NCI-H1694 (cell line): ENCODE results near the gene KRT16.
"Not testable (repeated sequence)": the region's sequence is repeated elsewhere in the genome, so short reads cannot be mapped to it uniquely, and the experiment has no call there.

Experiments used
- DNase-seq: peaks from one replicate; lab custom pipeline; 2025; lab: John Stamatoyannopoulos, UW

Gene KRT16

DNA sequence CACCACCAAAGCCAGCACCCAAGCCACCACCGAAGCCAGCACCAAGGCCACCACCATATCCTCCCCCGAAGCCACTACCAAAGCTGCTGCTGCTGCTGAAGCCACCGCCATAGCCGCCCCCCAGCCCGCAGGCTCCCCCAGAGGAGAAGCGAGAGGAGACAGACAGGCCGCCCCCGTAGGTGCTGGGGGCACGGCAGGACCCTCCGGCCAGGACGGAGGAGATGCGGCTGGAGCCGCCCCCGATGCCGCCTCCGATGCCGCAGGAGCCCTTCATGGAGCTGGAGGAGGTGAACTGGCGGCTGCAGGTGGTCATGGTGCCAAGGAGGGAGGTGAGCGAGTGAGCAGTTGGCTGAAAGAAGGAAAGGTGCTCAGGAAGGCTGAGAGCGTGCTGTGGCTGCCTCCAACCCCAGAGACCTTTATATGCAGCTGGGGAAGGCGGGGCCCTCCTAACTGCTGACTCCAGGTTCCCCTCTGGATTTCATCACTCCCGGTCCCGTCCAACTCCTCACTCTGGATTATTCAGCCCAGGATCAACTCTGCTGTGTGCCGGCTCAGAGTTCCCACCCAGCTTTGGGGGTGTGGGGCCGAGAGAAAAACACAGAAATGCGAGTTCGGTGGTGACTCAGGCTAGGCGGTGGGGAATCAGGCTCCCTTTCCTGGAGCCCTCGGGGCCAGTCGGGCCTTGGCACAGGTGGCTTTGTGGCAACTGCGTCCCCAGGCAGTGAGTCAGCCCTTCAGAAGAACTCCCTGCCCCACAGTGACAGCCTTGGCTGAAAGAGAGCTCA lies at the start of gene KRT16:
KRT16 (minus strand) TSS at position 392 of the 785 bp plus-strand sequence; CDS start at position 313, 79 bp downstream.
- DNase-seq: not testable (repeated sequence)

DNA sequence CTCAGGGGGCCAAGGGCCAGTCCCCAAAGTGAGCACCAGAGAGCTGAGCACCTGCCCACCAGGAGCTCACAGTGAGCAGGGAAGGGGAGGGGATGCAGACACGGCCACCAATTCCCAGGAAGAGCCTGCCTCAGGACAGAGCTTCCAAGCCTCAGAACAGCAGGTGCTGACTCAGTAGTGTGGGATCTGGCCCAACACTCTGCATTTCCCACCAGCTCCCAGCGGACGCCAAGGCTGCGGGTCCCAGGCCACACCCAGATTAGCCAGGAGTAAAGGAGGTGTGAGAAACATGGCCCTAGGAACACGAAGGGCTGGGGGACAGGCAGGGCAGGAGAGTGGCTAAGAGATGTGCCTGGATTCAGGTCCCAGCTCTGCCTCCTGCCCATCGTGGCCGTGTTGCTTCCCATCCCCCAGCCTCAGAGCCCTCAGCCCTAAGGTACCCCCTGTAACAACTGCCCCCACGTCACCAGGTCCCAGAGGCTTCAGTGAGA lies 47.7 kb upstream of the KRT16 start:
- DNase-seq: no peak

DNA sequence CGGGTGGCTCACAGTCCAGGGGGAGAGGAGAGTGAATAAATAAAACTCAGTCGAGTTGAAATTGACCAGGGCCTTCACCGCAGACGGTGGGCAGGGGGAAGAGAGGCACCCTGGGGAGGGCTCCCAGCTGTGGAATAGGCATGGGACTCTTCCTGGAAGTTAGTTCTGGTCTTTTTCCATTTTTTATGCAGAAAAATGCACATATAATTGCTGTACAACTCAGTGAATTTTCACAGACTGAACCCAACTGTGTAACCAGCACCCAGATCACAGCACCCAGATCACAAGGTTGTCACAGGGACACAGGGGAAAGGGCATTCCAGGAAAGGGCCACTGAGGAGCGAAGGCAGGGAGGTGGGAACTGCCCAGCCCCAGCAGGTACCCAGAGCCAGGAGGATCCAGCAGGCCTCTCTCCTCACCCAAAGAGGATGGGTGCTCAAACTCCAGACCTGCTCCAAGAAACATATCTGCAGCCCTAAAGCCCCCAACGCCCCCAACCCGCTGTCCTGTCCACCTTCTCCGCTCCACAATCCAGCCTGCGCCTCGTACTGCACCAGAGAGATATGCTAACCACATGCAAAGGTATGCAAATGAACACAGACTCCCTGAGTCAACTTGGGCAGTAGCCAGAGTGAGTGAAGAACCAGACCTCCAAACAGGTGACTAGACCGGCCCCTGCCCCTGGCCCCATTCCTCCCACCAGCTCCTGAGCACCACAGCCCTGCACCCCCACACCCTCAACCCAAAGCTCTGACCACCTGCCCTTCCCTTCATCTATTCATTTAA lies 47.1 kb upstream of the KRT16 start:
- no peak for DNase-seq

DNA sequence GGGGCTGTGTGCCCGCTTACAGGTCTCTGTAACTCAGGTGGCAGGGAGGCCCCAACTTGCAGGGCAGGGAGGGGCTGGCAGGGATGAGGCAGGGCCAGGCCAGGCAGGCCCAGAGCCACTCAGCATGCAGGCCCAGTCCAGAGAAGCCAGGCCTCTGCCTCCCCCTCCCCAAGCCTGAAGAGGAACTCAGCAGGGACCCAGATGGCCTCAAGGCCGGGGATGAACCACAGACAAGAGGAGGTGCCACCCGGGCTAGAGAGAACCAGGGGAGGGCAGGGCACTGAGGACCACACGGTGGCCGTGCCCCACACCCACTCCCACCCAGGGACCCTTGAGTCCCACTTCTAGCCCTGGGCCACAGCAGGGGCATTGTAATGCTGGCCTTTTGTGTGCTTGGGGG lies 46.3 kb upstream of the KRT16 start:
- DNase-seq: no peak

DNA sequence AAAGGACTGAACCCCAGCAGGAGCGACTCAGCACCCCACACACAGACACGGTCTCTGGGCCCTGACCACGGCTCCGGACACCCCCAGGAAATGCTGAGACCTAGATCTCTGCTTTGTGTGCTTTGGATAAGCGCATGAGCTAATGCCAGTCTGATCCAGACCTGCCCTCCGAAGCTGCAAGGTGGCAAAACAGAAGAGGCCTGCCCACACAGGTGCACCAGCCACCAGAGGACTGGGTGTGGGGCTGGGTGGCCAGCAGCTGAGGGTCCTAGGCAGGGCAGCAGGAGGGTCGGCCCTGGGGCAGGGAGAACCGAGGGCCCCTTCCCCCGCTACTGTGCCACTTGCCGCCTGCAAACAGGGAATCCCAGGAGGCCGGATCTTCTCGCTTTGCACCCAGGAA lies 45.4 kb upstream of the KRT16 start:
- no peak for DNase-seq

DNA sequence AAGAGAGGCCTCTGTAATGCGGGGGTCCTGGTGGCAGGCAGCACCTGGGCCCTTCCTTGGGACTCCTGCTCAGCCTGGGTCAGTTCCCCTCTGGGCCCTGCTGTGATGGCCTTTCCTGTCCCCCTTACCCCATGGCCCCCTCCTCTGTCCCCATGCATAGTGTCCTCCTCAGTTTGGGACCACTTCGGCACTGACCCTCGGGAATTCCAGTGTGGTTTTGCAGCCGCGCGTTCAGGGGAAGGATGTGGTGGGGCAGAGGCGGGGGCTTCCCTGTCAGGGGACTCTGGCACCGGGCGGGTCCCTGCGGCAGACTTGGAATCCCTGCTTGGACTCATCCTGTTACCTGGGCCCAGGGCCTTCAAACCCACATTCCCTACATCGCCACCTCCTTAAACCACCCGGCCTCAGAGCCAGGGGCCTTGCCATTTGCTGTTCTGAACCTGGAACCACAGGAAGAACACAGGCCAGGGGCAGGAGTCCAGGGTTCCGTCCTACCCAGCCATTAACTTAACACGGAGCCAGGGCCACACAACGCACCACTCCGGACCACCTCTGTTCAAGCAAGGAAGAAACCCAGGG lies 44.7 kb upstream of the KRT16 start:
- DNase-seq: no peak

DNA sequence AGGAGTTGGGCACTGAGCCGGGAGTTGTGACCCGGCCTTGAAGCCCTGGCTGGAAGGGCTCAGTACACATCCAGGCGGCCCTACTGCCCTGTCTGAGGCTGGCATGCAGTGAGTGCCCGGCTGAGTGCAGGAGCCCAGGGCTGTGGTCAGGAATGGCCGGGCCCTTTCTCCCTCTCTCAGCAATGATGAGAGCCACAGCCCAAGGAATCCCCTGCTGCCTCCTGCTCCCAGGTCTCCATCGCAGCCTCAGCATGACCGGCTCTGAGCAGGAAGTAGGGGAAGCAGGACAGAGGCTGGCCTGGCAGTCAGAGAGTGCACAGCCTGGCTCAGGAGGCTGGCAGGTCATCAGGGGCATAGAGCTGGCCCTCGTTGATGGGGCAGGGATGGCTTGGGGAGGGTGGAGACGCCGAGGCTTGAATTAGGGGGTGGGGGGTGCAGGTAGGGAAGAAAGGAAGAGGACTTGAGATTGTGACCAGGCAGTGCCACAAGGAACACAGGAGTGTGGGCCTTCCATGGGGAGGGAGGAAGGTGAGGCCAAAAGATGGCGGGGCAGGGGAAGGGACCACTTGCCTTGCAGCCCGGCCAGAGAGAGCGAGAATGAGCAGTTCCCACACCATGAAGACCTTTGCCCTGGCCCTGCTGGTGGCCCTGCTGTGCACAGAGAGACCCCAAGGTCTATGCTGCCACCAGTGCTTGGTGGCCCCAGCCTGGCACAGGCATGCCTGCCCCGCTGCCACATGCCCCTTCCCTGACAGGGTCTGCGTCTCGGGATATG lies 43.9 kb upstream of the KRT16 start:
- DNase-seq: no peak

DNA sequence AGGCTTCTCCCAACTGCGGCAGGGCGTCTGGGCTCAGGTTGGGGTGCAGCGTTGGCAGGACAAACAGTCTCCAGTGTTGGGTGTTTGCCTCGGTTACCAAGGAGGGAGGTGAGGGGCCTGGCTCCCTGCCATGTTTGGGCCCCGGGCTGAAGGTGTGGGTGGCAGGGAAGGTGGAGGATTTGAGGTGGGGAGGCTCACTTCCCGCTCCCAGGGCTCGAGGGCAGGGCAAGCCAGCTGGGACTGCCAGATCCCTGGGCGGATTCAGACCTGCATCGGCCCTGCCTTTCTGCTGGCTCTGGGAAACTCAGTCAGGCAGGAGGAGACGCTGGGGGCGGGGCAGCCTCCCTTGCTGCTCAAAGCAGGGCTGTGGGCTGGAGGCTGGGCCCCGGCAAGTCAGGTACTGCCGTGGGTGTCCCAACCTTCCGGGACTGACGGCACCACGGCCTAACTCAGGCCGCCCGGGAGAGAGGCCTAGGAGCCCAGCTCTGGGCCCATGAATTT lies 43.1 kb upstream of the KRT16 start:
- peak; percentile 84 for DNase-seq

DNA sequence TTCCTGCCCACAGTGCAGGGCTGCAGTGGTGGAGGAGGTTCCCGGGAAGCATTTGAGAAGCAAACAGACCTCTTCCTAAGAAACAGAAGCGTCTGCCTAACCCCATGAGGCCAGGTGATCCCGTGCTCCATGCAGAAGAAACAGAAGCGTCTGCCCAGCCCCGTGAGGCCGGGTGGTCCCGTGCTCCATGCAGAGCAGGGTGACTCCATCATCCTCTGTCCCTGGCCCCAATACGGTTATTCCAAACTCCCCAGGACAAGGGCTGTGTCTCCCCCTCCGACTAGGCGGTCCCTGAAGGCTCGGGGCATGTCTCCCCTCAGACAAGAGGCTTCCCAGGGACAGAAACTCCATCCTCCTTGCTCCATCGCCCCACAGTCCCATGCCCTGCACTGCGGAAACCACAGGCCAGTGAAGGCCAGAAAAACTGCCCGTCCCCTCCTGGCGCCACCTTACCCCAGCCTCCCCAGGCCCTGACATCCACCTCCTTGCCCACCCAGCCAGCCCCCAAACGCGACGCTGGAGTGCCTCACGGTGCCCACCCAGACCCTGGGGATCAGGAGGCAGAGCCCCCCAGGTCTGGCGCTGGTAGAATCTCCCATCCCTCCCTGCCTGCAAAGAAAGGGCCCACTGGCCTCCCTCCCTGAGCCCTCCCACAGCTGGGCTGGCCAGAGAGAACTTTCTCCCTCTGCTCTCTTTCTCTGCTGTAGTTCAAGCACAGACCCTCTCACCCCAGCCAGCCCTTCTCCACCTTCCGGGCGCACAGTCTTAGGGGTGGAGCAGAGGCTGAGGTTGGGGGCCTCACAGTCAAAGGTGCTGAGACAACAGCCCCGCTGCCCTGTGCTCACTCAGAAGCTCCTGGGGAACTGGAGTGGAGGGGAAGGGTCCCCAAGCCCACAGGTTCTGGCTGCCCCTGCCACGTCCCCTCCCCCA lies 42.4 kb upstream of the KRT16 start:
- DNase-seq: no peak

DNA sequence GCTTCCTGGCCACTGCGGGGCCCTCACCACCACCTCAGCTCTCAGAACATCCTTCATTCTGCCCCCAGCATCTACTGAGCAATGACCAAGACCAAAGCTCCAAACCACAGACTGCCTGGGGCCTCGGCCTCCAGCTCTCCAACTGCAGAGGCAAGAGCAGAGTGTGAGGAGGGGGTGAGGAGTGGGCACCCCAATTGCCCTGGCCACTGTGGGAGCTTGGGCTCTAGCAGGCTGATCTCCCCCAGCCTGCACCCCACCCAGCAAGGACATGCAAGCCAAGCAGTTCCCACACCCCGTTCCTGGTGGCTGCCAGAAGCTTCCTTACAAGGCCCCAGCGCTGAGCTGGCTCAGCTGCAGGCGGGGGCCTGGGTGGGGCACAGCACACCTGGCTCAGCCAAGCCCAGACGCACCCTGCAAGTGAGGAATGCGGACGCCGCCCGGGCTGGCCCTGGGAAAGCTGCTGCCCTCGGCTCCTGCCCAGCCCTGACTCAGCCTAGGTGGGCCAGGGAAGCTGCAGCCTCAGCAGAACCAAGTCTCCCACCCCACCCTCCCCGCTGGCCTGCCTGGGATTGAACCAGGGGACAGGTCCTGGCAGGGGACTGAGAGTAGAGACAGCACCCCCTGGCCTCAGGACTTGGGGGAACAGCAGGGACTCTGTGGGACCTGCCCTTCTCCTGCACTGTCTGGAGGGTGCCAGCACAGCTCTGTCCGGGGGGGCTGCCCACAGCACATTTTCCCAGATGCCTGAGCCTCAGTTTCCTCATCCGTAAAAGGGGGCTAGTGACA lies 41.5 kb upstream of the KRT16 start:
- no peak for DNase-seq

DNA sequence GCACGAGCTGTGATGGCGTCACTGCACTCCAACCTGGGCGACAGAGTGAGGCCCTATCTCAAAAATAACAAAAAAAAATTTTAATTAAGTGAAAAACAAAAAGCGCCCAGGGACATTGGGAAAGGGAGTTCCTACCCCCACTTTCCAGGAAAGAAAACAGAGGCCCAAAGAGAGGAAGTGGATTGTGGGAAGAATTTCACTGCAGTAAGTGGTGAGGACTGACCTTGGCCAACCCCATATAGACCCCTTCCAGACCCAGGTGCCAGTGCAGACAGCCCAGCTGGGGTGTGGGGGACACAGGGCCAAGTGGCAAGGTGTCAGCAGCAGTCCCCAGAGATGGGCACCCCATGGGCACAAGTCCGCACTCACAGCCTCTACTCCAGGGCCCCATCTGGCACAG lies 40.9 kb upstream of the KRT16 start:
- no peak for DNase-seq

DNA sequence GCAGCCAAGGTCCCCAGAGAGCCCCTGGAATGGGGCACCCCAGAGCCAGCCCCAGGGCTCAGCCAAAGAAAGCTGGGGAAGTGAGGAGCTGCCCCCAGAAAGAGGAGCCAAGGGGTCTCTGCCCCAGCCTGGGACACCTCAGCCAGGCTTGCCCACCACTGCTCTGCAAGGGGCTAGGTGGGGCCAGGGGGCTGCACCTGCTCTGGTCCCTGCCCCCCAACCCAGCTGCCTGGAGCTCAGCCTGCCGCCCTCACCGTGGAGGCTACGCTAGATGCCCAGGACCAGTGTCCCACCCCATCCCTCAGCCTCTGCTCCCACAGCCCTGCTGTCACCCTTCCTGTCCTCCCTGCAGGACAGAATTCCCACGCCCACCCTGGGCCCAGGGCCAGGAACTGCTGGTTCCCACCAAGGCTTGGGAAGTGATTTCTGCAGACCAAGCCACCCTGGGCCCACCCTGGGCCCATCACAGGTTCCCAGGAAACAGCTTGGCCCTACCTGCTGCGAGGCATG lies 39.9 kb upstream of the KRT16 start:
- no peak for DNase-seq

DNA sequence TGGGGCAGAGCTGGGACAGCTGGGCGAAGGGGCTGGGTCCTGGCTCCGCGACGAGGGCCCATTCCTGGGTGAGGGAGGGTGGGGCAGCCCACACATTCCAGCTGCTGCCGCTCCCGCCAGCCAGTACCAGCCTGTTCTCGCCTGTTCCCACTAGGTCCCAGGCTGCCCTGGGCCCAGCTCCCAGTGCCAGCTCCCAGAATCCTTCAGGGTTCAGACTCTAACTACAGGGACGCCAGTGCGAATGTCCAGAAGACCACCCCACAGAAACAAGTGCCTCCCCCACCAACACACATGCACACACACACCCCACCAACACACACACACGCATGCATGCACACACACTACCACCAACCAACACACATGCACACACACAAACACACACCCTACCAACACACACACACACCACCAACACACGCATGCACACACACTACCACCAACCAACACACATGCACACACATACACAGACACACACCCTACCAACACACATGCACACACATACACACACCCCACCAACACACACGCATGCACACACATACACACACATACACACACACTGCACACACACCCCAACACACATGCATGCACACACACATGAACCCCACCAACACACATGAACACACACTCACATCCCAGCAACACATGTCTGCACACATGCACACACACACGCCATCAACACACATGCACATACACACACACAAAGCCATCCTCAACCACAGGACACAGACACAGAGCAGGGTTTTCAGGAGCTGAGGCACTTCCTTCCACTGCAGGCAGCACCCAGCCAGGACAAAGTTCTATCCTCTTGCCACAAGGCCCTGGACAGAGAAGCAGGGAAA lies 39.3 kb upstream of the KRT16 start:
- peak; percentile 83 for DNase-seq

DNA sequence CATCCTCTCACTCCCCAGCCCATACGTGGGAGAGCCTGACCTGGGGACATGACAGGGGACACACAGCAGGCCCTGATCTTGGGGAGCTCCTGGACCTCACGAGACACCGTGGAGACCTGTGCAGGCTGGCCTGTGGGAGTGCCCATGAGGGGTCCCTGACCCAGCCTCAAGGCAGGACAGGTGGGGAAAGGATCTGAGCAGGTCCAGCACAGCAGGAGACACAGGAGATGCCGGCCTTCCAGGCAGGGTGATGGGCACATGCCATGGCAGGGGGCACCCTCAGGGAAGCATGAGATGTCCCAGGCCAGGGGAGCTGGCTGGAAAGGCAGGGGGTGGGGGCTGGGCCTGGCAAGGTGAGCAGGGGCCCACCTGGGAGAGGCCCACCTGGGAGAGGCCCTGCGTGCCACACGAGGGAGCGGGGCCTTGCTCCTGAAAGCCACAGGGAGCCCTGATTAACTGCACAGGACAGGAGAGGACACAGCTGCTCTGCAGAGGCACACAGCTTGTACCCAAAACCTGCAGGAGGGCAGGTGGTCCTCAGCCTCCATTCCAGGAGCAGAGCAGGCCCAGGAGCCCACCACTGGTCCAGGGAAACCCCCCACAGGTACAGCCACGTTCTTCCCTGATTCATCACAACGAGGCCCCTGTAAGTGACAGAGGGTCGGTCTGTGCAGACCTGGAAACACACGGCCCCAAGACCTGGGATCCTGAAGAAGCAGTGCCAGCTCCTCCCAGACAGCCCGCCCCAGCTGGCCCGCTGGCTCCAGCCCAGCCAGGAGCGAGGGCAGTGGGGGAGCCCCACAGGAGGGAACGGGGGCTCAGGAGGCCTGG lies 38.4 kb upstream of the KRT16 start:
- DNase-seq: no peak

DNA sequence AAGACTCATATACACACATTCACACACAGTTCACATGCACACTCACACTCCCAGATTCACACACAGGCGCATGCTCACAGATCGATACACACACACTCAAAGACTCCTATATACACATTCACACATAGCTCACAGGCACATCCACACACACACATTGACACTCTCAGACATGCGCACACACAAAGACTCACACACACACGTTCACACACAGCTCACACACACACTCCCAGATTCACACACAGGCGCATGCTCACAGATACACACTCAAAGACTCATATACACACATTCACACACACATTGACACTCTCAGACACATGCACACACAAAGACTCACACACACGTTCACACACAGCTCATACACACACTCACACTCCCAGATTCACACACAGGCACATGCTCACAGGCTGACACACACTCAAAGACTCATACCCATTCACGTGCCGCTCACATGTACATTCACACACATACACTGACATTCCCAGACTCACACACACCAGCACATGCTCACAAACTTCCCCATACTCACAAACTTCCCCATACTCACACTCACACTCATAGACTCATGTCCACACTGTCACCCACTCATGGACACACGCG lies 37.5 kb upstream of the KRT16 start:
- DNase-seq: no peak

DNA sequence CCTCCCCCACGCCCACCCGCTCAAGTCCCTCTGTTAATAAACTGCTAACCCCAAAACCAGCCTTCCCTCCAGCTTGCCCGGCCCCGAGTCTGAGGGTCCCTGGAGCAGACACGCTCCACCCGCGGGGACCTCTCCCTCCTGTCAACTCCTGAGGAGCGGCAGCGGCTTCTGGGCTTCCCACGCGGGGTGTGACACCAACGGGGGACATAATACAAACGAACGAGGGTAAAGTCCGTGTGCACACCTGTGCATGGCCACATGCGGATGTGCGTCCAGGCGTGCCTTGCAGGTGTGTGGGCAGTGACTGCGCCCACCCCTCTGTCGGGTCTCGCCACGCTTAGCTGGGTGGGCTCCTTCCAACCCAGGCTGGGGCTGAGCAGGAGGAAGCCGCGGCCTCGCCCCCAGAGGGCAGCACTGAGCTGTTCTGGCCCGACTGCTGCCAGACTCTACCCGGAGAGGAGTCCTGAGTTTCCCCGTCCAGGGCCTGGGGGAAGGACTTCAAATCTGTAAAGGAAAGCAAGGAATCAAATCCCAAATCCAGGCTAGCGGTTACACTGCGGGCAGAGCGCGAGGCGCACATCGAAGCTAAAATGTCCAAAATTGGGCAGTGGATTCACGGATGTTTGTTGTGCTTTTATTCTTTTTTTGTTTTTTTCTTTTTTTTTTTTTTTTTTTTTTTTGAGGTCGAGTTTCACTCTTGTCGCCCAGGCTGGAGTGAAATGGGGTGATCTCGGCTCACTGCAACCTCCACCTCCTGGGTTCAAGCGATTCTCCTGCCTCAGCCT lies 36.0 kb upstream of the KRT16 start:
- peak; percentile 87 for DNase-seq

DNA sequence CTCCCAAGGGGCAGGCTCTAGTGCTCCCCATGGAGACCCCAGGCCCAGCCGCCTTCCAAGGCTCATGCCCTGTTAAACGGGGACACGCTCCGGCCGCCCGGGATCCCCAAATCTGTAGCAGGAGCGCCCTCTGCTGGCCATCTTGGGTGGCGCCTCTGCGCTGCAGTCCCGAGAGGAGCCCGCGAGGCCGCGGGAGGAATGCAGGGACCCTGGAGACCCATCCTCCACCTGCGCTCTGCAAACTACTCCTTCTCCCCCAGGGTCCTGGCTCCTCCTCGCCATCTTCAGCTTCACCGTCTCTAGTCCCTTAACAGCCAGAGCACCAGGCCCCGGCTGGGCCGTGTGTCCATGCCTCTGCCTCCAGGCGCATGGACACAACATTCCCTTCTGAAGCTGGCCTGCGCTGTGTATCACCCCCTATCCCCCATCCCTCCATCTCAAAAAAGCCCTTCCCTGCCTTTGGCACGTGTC lies 35.4 kb upstream of the KRT16 start:
- DNase-seq: peak; percentile 83
